Activated CD4-positive, alpha-beta T cell treated with anti-CD3 and anti-CD28 coated beads for 24 hours (primary cell): ENCODE results near the gene LRIG1.
"Not testable (repeated sequence)": the region's sequence is repeated elsewhere in the genome, so short reads cannot be mapped to it uniquely, and the experiment has no call there.

ENCODE experiments used
- DNase-seq, 2 donors: peaks; one replicate each; pipeline ENCODE4 v3.0.0-alpha.2; 2020; ENCODE audit warnings: low read depth in 2 of 2

The LRIG1 gene

GRCh38 chr3:66421144-66421543, 79.7 kb downstream of the LRIG1 start:
- not testable (repeated sequence) for DNase-seq

- DNase-seq: no peak
These were observed 81.8 kb downstream of the LRIG1 start for GRCh38 chr3:66419036-66419435.

- DNase-seq: no peak
These were observed 82.3 kb downstream of the LRIG1 start for GRCh38 chr3:66418475-66418931.

- no peak for DNase-seq
These were observed 84.1 kb downstream of the LRIG1 start for GRCh38 chr3:66416556-66417304.

GRCh38 chr3:66415867-66416428, 84.9 kb downstream of the LRIG1 start:
- DNase-seq: no peak

GRCh38 chr3:66414846-66415245, 86.0 kb downstream of the LRIG1 start:
- DNase-seq: no peak

- DNase-seq: no peak
These were observed 87.6 kb downstream of the LRIG1 start for GRCh38 chr3:66413151-66413751.

GRCh38 chr3:66411961-66412887, 88.6 kb downstream of the LRIG1 start:
- DNase-seq: no peak

- no peak for DNase-seq
These were observed 89.3 kb downstream of the LRIG1 start for GRCh38 chr3:66411474-66411873.

GRCh38 chr3:66410976-66411375, 89.8 kb downstream of the LRIG1 start:
- no peak for DNase-seq

GRCh38 chr3:66409771-66410754, 90.8 kb downstream of the LRIG1 start:
- DNase-seq: no peak

GRCh38 chr3:66407611-66408218, 93.1 kb downstream of the LRIG1 start:
- DNase-seq: peak; percentile 63 to 67

- DNase-seq: no peak
These were observed 93.8 kb downstream of the LRIG1 start for GRCh38 chr3:66406831-66407610.

- no peak for DNase-seq
These were observed 94.7 kb downstream of the LRIG1 start for GRCh38 chr3:66406163-66406562.

GRCh38 chr3:66405701-66406091, 95.1 kb downstream of the LRIG1 start:
- no peak for DNase-seq

GRCh38 chr3:66404903-66405700, 95.7 kb downstream of the LRIG1 start:
- no peak for DNase-seq

- DNase-seq: no peak
These were observed 96.6 kb downstream of the LRIG1 start for GRCh38 chr3:66404197-66404596.

GRCh38 chr3:66403323-66403990, 97.4 kb downstream of the LRIG1 start:
- DNase-seq: no peak
